ENCODE results near the gene GORASP2.

DNA sequence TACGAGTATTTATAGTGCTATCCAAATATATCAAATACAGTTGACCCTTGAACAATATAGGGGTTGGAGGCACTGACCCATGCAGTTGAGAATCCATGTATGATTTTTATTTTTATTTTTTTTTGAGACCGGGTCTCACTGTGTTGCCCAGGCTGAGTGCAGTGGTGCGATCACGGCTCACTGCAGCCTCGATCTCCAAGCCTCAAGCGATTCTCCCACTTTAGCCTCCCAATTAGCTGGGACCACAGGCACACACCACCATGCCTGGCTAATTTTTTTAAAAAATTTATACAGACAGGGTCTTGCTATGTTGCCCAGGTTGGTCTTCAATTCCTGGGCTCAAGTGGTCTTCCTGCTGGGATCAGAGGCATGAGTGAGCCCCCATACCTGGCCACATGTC lies 70.6 kb downstream of the GORASP2 start:
- TF ChIP-seq CTCF (IDR thresholded peaks at IDR 0.05; ENCODE audit: low read length) (no peak), EZH2 (optimal IDR thresholded peaks at IDR 0.05; ENCODE audit: low read depth, low read length) (no peak), EZH2phosphoT487 (IDR thresholded peaks at IDR 0.05; ENCODE audit: low read length) (no peak)

Data from MM.1S (cell line).